Stimulated activated naive CD4-positive, alpha-beta T cell (primary cell): ENCODE results near the gene DHRS7B.
"Not testable (repeated sequence)": the region's sequence is repeated elsewhere in the genome, so short reads cannot be mapped to it uniquely, and the experiment has no call there.

ENCODE experiments used
- DNase-seq, 6 experiments: peaks; one replicate each; lab custom pipeline; 2025; lab: John Stamatoyannopoulos, UW

DHRS7B gene

GRCh38 chr17:21177854-21178600 lies 51.3 kb downstream of the DHRS7B start:
- no peak for DNase-seq

GRCh38 chr17:21183468-21183867 lies 56.7 kb downstream of the DHRS7B start:
- no peak for DNase-seq

- no peak for DNase-seq
Measured at GRCh38 chr17:21184570-21184969, 57.8 kb downstream of the DHRS7B start.

GRCh38 chr17:21185061-21185460 lies 58.3 kb downstream of the DHRS7B start:
- DNase-seq = no peak

GRCh38 chr17:21186399-21187187 lies 59.8 kb downstream of the DHRS7B start:
- no peak for DNase-seq

GRCh38 chr17:21189361-21189760 lies 62.6 kb downstream of the DHRS7B start:
- DNase-seq = no peak

- no peak for DNase-seq
Measured at GRCh38 chr17:21190078-21190477, 63.3 kb downstream of the DHRS7B start.

- DNase-seq = no peak
Measured at GRCh38 chr17:21191698-21192097, 64.9 kb downstream of the DHRS7B start.

GRCh38 chr17:21192414-21192813 lies 65.7 kb downstream of the DHRS7B start:
- not testable (repeated sequence) for DNase-seq

GRCh38 chr17:21193031-21193430 lies 66.3 kb downstream of the DHRS7B start:
- no peak for DNase-seq

GRCh38 chr17:21194226-21194625 lies 67.5 kb downstream of the DHRS7B start:
- no peak for DNase-seq

- DNase-seq = no peak
Measured at GRCh38 chr17:21194703-21195102, 67.9 kb downstream of the DHRS7B start.

GRCh38 chr17:21196126-21196525 lies 69.4 kb downstream of the DHRS7B start:
- DNase-seq = no peak

GRCh38 chr17:21198411-21198810 lies 71.6 kb downstream of the DHRS7B start:
- no peak for DNase-seq

GRCh38 chr17:21199311-21199710 lies 72.5 kb downstream of the DHRS7B start:
- no peak for DNase-seq

- no peak for DNase-seq
Measured at GRCh38 chr17:21199856-21200255, 73.1 kb downstream of the DHRS7B start.

- DNase-seq = no peak
Measured at GRCh38 chr17:21200590-21201297, 74.0 kb downstream of the DHRS7B start.

GRCh38 chr17:21201298-21201595 lies 74.5 kb downstream of the DHRS7B start:
- DNase-seq = no peak

GRCh38 chr17:21201874-21202273 lies 75.1 kb downstream of the DHRS7B start:
- DNase-seq = no peak

- no peak for DNase-seq
Measured at GRCh38 chr17:21202512-21202911, 75.7 kb downstream of the DHRS7B start.

GRCh38 chr17:21204935-21205334 lies 78.2 kb downstream of the DHRS7B start:
- no peak for DNase-seq

- no peak for DNase-seq
Measured at GRCh38 chr17:21208352-21208751, 81.6 kb downstream of the DHRS7B start.
